K562 (cell line): ENCODE measurements around the gene STUB1. TPM values are rescaled to one million over a fixed set of nuclear protein-coding genes. Genes with fewer than 3 reads are reported as not detected.
A peak's percentile ranks its signal among the peaks of the same experiment; 100 is the strongest.

ENCODE experiments used
- ATAC-seq: fragments of 200-7000 bp; cut with Tn5 transposase; 3 replicates; pipeline ENCODE4 v1.9.1; 2020; ENCODE audit warnings: moderate library complexity
- BruUV-seq: library from RNA; stranded (reverse); fragments of 400-500 nt; replicated peaks from 2 replicates; lab custom pipeline; 2021; lab: Mats Ljungman, UMichigan
- CTCF ChIA-PET: fragments of 300-600 bp; formaldehyde crosslinking; extraction: SDS; loops from one replicate; lab custom pipeline; 2021; ENCODE audit warnings: low intra/inter-chr PET ratio; lab: Yijun Ruan, JAX
- POLR2A ChIA-PET: fragments of 300-600, 350-650 bp; sonication (Branson Sonifier 250); formaldehyde crosslinking; extraction: SDS; loops from one replicate; lab custom pipeline; 2021; ENCODE audit warnings: antibody characterized with exemption, inconsistent platforms; lab: Yijun Ruan, JAX
- DNase-seq, 4 experiments: peaks; one replicate each; pipeline versions ENCODE4 v3.0.0 to v3.0.0-alpha.2; 2011 to 2018; ENCODE audit warnings: low spot score in 3 of 4, mixed read lengths in 3 of 4; ENCODE audit errors: extremely low read depth in 1 of 4
- FAIRE-seq: peaks from 2 replicates; lab custom pipeline; 2011; peaks lifted over from hg19 to GRCh38; lab: Jason Lieb, UNC
- H2AFZ ChIP-seq: 2 replicates; pipeline ENCODE4 v1.6.0; 2011; ENCODE audit warnings: low read depth, low read length, control low read depth, inconsistent platforms
- H3K27ac ChIP-seq: fragments of 200-600 bp; 3 replicates; pipeline ENCODE4 v1.8.0; 2011; ENCODE audit warnings: low read depth, mild to moderate bottlenecking, control low read depth, inconsistent platforms, low read length, moderate library complexity, mixed read lengths; ENCODE audit errors: extremely low read depth
- H3K27me3 ChIP-seq, 2 experiments: fragments of 300-600 bp in 1 of 2; 2 replicates in 1 of 2; 3 replicates in 1 of 2; pipeline versions ENCODE4 v1.6.0 to v1.8.0; 2011; ENCODE audit warnings: inconsistent platforms in 2 of 2, low read length in 2 of 2, mild to moderate bottlenecking in 1 of 2, mixed read lengths in 1 of 2, moderate library complexity in 1 of 2; ENCODE audit not compliant: control insufficient read depth in 2 of 2, insufficient read depth in 2 of 2
- H3K36me3 ChIP-seq: fragments of 300-600 bp; 3 replicates; pipeline ENCODE4 v1.8.0; 2011; ENCODE audit warnings: mild to moderate bottlenecking, low read length, inconsistent platforms; ENCODE audit not compliant: control insufficient read depth, insufficient read depth
- H3K4me1 ChIP-seq, 2 experiments: fragments of 200-600 bp in 1 of 2; replicated peaks in 1 of 2; 2 replicates in 1 of 2; 3 replicates in 1 of 2; pipeline versions ENCODE4 v1.5.1 to v1.8.0; 2011; ENCODE audit warnings: inconsistent platforms in 2 of 2, low read length in 2 of 2, mild to moderate bottlenecking in 1 of 2, mixed read lengths in 1 of 2, moderate library complexity in 1 of 2; ENCODE audit not compliant: control insufficient read depth in 2 of 2, insufficient read depth in 2 of 2
- H3K4me2 ChIP-seq: 2 replicates; pipeline ENCODE4 v1.6.1; 2011; ENCODE audit warnings: low read length, control low read depth, inconsistent platforms, mixed read lengths; ENCODE audit not compliant: insufficient read depth
- H3K4me3 ChIP-seq: fragments of 200-600 bp; sonication (generic), shearing (Covaris generic); 2 replicates; pipeline ENCODE4 v1.5.1; 2016; ENCODE audit warnings: control low read depth, inconsistent platforms
- H3K79me2 ChIP-seq: fragments of 200-600 bp; 3 replicates; pipeline ENCODE4 v1.8.0; 2011; ENCODE audit warnings: low read length, inconsistent platforms; ENCODE audit not compliant: control insufficient read depth, insufficient read depth
- H3K9ac ChIP-seq, 2 experiments: 2 replicates each; pipeline versions ENCODE4 v1.6.0 to v1.6.1; 2011; ENCODE audit warnings: low read depth in 2 of 2, low read length in 2 of 2, control low read depth in 1 of 2, inconsistent platforms in 1 of 2, mild to moderate bottlenecking in 1 of 2, mixed read lengths in 1 of 2; ENCODE audit not compliant: insufficient read depth in 1 of 2
- H3K9me1 ChIP-seq: one replicate; pipeline ENCODE4 v1.6.0; 2011; ENCODE audit warnings: inconsistent platforms, mild to moderate bottlenecking, low read length, moderate library complexity; ENCODE audit not compliant: control insufficient read depth, insufficient read depth
- H3K9me3 ChIP-seq: replicated peaks from 2 replicates; pipeline ENCODE4 v1.5.1; 2011; ENCODE audit warnings: low read depth, low read length, inconsistent platforms; ENCODE audit not compliant: control insufficient read depth, insufficient read depth
- H4K20me1 ChIP-seq: replicated peaks from 2 replicates; pipeline ENCODE4 v1.6.1; 2011; ENCODE audit warnings: low read length, inconsistent platforms, mixed read lengths; ENCODE audit not compliant: control insufficient read depth, insufficient read depth
- GABPB1 ChIP-seq: sonication (generic); formaldehyde crosslinking; IDR thresholded peaks from 2 replicates; pipeline ENCODE4 v1.8.0; 2022; ENCODE audit warnings: mild to moderate bottlenecking, missing genetic modification reagents
- RBFOX2 ChIP-seq: fragments of 200-400 bp; formaldehyde crosslinking; IDR thresholded peaks from 2 replicates; pipeline ENCODE4 v1.6.1; 2017; ENCODE audit warnings: low read depth, mild to moderate bottlenecking, low read length, moderate library complexity
- UBTF ChIP-seq, 2 experiments: IDR thresholded peaks; 2 replicates each; pipeline ENCODE4 v1.6.1; 2012; ENCODE audit warnings: improper control_type of control experiment in 2 of 2, low read depth in 2 of 2, low read length in 2 of 2, borderline replicate concordance in 1 of 2
- ZBTB7A ChIP-seq: IDR thresholded peaks from 2 replicates; pipeline ENCODE4 v1.6.1; 2011; ENCODE audit warnings: low read depth, mild to moderate bottlenecking, low read length, moderate library complexity, borderline replicate concordance; ENCODE audit not compliant: control insufficient read depth
- ZNF644 ChIP-seq: fragments of 200-800 bp; sonication (Bioruptor generic); IDR thresholded peaks from 2 replicates; pipeline ENCODE4 v1.6.1; 2016; ENCODE audit warnings: low read depth, missing genetic modification characterization, missing compliant biosample characterization
- WGBS: fragments of 100-300 bp; shearing (Covaris generic); methylation state at CpG from one replicate; pipeline ENCODE4 v1.1.6; 2016; ENCODE audit warnings: low coverage, mixed read lengths; ENCODE audit not compliant: insufficient coverage; ENCODE audit errors: missing lambda C conversion rate; 5-methylcytosine and 5-hydroxymethylcytosine counted together
- in situ Hi-C: fragments of 300-500 bp; cut with MboI; formaldehyde crosslinking; loops from 4 replicates; pipeline ENCODE4 v1.15.0; 2018; ENCODE audit warnings: inconsistent platforms, mixed read lengths
- intact Hi-C: fragments of 100-400 bp; cut with micrococcal nuclease; formaldehyde crosslinking; loops from 2 replicates; pipeline ENCODE4 v1.14.2; 2022
- polyA plus RNA-seq, 8 experiments: library from polyadenylated mRNA; depleted of rRNA in 4 of 8; stranded (reverse) in 5 of 8; unstranded in 3 of 8; fragments of >200 nt; fragmentation: Nextera tagmentation in 2 of 8; fragmentation: Illumina TruSeq in 1 of 8; extraction: Ambion mirVana in 2 of 8; extraction: Trizol in 1 of 8; gene quantifications; 2 replicates each; pipeline versions ENCODE4 v1.2.1 to v1.2.3, GENCODE V29; 2011 to 2014; ENCODE audit warnings: inconsistent platforms in 1 of 8, missing spikeins in 1 of 8
- total RNA-seq, 7 experiments: library from RNA; depleted of rRNA in 6 of 7; stranded (reverse); fragments of >200 nt in 6 of 7; fragmentation: Illumina TruSeq in 2 of 7; extraction: Trizol in 2 of 7; gene quantifications; 2 replicates each; pipeline versions ENCODE4 v1.2.1 to v1.2.3, GENCODE V29; 2011 to 2021; ENCODE audit warnings: low replicate concordance in 1 of 7

The STUB1 gene
- total and polyA plus RNA-seq, 9 of the 15 experiments (the other 6 are each of a cell fraction or from before 2014, with no cell fraction given) = 10.6 to 251 (median 152) TPM

- Histone ChIP-seq H3K9me1 (peaks cover 6% of the 10 kb centered on the region), H3K36me3 (no peaks in the 10 kb centered on the region), H3K27ac (no peak overlapping the region), H3K4me2 (no peak overlapping the region), H3K27me3 (peaks cover 8 to 43% of the 10 kb centered on the region in 2 experiments; a peak in 4 of 5 replicates), H3K9me3 (no peaks in the 10 kb centered on the region), H4K20me1 (peaks cover 41% of the 10 kb centered on the region), H3K4me3 (no peak overlapping the region), H3K4me1 (peaks cover 0 to 65% of the 10 kb centered on the region in 2 experiments; a peak in 3 of 5 replicates), H3K9ac (peak overlapping the region in 1 of 2 experiments; percentile 76; a peak in 1 of 4 replicates), H2AFZ (no peak overlapping the region), H3K79me2 (no peaks in the 10 kb centered on the region)
- TF ChIP-seq UBTF (IDR thresholded peaks at IDR 0.05; ENCODE audit: borderline replicate concordance in 1 of 2, low read depth in 2 of 2, low read length in 2 of 2) (0 out of 4 replicates have a peak, but pooled peaks of 1 of the 2 experiments have one; percentile 27), GABPB1 (CRISPR knock-in tag) (no peak), ZNF644 (tag) (0 out of 2 replicates have a peak, but pooled peaks have one; percentile 8), ZBTB7A (0 out of 2 replicates have a peak, but pooled peaks have one; percentile 18), RBFOX2 (0 out of 2 replicates have a peak, but pooled peaks have one; percentile 10)
- DNase-seq (no peak), FAIRE-seq (no peak), ATAC-seq (no peak)
- no TSS peak for BruUV-seq
- intact Hi-C loops (no loop called here), in situ Hi-C loops (no loop called here)
- ChIA-PET CTCF (no interaction called here), POLR2A (interaction anchor here (0.7 to 1.7 kb wide), 5 partner anchors 10 to 57 kb away, joined by 3 to 9 read pairs (median 3); no protein-coding TSS in a partner anchor)
- 19% methylated on average over 27 of the region's 49 CpGs for WGBS
Measured at GRCh38 chr16:706189-707061, 26.2 kb downstream of the STUB1 start.
